Measurements from ENCODE around the gene ATP6V0A4.
"Not testable (repeated sequence)": the region's sequence is repeated elsewhere in the genome, so short reads cannot be mapped to it uniquely, and the experiment has no call there.

ATP6V0A4 gene

GRCh38 chr7:138749960-138750359 is 48.0 kb downstream of the ATP6V0A4 start:
- no peak for DNase-seq

- no peak for DNase-seq
Observed at GRCh38 chr7:138748666-138749065, 49.3 kb downstream of the ATP6V0A4 start.

DNA sequence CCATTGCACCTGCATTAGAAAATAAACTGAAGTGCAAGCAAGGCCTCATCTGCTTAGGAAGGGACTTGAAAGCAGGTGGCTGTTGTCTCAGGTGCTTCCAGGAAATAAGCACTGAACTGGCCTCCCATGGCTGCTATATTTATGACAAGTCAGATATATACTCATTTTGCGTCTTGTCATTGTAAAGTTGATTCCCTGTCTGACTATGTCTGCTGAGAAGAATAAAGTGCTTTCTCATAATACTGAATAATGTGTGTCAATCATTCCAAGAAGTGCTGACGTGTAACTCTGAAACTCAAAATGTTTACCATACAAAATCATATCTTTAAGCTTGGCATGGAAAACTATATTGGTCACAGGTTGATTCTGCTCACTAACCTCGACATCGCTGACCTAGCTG is 51.9 kb downstream of the ATP6V0A4 start:
- peak; percentile 83 for DNase-seq

DNA sequence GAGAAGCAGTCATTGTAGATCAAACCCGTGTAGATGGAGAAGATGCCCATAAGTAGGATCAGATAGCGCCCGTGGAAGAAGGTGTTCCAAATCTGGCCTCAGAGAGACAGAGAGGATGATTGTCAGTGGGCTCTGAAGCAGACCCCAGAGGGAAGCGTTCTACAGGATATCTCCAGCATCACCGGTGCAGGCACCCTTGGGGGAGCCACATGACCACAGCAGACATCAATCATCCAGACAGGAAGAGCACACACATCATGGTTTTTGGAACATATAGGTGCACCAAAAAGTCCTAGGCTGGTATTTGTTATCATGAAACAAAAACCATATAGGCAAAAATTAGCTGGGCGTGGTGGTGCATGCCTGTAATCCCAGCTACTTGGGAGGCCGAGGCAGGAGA is 52.8 kb downstream of the ATP6V0A4 start:
- peak; percentile 29 for DNase-seq

GRCh38 chr7:138741453-138741735 is 56.6 kb downstream of the ATP6V0A4 start:
- DNase-seq: no peak

DNA sequence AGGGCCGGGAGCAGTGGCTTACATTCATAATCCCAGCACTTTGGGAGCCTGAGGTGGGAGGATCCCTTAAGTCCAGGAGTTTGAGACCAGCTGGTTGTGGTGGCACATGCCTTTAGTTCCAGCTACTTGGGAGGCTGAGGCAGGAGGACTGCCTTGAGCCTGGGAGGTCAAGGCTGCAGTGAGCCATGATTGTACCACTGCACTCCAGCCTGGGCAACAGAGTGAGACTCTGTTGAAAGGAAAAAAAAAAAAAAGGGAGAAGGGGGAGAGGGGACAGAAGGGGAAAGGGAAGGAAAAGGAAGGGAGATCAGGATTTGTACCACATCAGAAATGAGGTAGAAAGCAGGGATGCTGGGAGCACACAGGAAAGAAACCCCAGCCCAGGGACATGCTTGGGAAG is 58.1 kb downstream of the ATP6V0A4 start:
- DNase-seq: no peak

DNA sequence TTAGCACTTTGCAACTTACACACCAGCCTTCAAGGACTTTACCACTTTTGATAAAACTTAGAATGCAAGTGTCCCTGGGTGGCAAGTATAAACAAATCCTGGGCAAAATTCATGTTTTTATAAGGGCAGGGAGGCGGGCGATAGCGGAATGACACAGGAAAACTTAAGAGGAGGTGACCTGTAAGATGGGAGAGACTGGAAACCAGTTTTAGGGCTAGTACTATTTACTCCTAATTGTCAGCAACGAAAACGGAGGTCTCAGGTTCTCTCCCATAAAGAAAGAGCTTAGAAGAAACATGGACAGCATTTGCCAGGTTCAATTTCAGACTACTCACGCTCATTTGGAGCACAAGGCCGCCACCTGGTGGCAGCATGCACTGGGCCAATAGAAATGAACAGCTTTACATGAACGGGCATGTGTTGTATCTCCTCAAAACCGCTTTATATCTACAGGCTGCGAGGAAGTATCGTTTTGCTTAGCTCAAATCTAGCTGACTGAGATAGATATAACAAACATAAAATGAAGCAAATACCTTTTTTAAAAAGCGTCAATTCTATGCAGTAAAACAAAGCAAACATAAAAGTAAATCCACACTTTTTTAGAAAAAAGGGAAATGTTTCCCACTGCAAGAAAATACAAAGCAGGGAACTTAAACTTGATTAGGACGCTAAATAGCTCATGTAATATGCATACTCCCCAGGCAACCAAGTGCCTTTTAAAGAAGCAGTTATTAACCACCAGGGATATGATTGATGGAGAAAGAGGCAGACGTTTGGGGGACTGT is 59.3 kb downstream of the ATP6V0A4 start:
- DNase-seq: peak; percentile 89

DNA sequence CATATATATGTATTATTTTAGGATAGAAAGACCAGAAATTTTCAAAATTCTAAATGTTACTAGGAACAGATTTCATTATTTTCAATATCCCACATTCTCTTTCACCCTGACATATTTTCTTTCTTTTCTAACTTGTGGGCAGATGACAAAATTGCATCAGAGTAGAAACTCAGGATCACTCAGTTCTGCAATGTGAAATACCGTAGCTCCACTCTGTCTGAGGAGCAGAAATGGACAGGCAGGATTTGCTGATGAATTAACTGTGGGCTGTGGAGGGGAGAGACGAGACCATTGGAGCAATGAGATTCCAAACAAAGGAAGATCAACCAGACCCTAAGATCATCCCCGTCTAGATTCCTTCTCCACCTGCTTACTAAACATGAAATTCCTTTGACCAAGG is 59.9 kb downstream of the ATP6V0A4 start:
- no peak for DNase-seq

DNA sequence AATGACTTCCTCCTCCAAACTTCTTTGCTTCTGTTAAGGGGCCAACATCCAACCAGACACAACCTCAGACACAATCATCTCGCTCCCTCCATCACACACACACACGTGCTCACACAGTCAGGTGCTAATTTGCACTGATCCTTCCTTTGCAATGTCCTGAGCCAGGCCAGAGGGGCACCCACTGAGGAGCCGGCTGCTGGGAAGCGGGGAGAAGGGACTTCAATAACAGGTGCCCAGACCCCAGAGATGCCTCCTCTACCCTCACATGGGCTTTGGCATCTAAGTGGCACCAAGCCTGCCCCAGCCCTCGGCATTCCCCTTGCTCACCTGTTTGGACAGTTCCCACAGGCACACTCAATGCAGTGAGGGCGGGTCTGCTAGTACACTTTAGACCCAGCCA is 62.6 kb downstream of the ATP6V0A4 start:
- no peak for DNase-seq

GRCh38 chr7:138731733-138732132 is 66.3 kb downstream of the ATP6V0A4 start:
- not testable (repeated sequence) for DNase-seq

GRCh38 chr7:138729444-138729843 is 68.6 kb downstream of the ATP6V0A4 start:
- no peak for DNase-seq

GRCh38 chr7:138727336-138728099 is 70.5 kb downstream of the ATP6V0A4 start:
- no peak for DNase-seq

GRCh38 chr7:138726288-138726687 is 71.7 kb downstream of the ATP6V0A4 start:
- DNase-seq: no peak

GRCh38 chr7:138720286-138720685 is 77.7 kb downstream of the ATP6V0A4 start:
- no peak for DNase-seq

DNA sequence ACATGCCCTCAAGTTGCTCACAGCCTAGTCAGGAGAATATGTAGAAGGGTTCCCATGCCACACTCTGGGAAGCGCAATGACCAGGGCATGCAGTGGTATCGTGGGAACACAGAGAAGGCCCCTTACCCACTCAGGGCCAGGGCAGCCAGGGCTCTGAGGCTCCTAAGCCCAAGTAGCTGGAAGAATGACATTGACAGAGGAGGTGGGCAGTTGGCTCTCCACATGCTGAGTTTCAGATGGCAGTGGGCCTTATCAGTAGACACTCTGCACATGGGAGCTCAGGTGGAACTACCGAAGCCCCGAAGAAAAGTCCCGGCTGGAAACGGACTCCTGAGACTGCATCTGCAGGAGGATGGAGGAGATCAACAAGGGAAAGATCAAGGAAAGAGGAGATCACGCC is 81.1 kb downstream of the ATP6V0A4 start:
- no peak for DNase-seq

- peak; percentile 21 for DNase-seq
Observed at GRCh38 chr7:138713191-138713590, 84.8 kb downstream of the ATP6V0A4 start.

DNA sequence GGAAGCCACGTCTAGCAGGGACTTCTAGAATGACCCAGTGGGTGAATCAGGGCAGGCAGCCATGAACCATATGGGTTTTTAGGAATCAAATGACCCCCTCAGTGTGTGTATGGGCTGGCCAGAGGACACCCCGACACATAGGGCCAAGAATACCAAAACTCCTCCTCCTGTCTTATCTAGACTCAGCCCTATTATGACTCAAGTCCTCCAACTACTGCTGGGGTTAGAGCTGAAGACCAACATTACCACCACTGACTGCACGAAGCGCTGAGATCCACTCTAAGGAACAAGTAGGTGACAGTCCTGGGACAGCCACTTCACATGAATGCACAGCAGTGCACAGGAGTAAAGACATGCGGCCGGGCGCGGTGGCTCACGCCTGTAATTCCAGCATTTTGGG is 85.3 kb downstream of the ATP6V0A4 start:
- no peak for DNase-seq

DNA sequence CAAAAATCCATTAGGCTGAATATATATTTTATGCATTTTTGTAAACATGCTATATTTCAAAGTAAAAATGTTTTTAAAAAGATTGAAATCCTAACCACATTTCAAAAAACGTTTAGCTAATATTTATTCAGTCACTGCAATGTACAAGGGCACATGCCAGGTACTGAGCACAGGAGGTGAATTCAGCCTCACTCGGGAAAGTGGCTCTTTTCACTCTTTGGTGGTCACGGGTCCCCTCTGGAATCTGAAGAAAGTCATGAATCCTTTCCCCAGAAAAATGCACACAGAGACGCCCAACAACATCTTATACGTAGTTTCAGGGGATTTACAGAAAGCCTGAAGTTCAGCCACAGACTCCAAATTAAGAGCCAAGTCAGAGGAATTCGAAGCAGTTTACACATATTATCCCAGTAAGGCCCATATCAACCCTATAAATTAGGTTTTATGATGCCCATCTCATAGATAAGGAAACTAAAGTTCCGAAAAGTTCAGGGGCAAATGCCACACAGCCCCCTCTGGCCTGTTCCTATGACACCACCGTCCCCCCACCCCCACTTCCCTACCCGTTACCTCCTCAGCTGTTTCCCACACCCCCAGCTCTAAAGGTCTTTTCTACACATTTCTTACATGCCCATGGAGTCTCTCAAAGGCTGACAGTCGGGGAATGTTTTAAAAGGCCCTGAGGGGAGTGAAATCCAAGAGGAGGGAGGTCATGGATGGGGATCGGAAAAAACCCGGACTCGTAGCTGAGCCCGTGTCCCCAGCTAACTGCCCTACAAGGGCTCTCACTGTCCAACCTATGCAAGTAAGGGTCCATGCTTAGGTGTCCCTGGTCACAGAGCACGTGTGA is 87.2 kb downstream of the ATP6V0A4 start:
- no peak for DNase-seq

DNA sequence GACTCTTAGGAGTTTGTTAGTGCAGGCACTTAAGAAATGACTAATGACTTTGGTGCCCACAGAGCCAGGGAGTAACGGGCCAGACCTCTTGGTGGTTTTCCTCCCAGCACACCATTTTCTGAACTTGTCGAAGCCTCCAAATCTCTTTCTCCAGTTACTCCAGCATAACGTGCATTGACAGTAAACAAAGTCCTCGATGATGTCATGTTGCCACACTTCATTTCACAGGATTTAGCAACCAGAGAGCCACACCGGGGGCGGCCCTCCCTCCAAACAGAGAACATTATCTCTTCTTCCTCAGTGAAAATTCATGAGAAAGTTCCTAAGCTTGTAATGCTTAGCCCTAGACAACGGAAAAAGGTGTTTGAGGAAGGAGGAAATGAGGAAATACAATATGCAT is 92.8 kb downstream of the ATP6V0A4 start:
- DNase-seq: no peak

DNA sequence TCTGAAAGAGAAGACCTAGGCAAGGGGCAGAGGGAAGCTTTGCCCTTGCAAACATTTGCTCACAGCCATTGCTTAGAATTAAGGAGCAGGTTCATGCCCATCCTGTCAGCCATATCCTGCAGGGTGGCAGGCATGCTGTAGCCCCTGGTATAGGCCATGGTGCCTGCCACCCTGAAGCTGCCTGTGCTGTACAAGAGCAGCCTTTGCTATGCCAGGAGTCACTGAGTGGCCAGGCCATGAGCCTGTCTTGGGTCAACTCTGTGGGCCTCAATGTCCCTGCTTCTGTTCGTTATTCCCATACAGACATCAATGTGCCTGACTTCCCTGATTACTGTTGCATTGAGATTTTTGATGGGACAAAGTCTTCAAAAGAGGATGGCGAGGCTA is 96.5 kb downstream of the ATP6V0A4 start:
- DNase-seq: no peak

- DNase-seq: no peak
Observed at GRCh38 chr7:138700857-138701536, 97.0 kb downstream of the ATP6V0A4 start, which contains the start of gene SVOPL. SVOPL (minus strand) TSS chr7:138701362; CDS start chr7:138679045, 22,317 bp downstream.

GRCh38 chr7:138699661-138700060 is 98.3 kb downstream of the ATP6V0A4 start:
- DNase-seq: no peak

DNA sequence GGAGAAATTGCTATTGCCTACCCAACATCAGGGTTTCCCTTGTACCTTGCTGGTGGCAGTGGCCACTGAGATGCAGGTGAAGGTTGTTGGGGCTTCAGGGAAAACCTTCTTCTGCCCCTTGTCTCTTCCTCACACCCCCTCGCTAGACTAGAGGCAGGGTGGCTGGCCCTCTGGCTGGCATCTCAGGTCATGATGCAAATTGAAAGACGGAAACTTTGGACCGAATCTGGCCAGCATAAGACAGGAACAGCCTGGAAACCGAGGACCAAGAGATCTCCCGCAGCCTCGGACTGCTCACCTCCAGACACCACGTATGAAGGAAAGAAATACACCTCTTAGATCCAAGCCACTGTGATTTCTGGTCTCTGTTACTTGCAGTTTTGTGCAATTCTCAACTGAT is 99.7 kb downstream of the ATP6V0A4 start:
- DNase-seq: no peak

Measured in activated CD4-positive, alpha-beta T cell treated with anti-CD3 and anti-CD28 coated beads, Interleukin-2, Interleukin-6, amounts not matched to agents 100 ng/mL and 50 ng/mL, durations not matched to agents 16 hours and 8 hours (primary cell).